ENCODE results near the gene LHFPL6.

- TF ChIP-seq SIN3A (IDR thresholded peaks at IDR 0.05; ENCODE audit: borderline replicate concordance, insufficient read depth, low read length) (no peak), REST (IDR thresholded peaks at IDR 0.05; ENCODE audit: insufficient read depth in 1 of 2, low read depth in 2 of 2, low read length in 2 of 2) (no peak), POLR2AphosphoS5 (IDR thresholded peaks at IDR 0.05; ENCODE audit: low read depth, low read length) (no peak)
These were observed 80.7 kb downstream of the LHFPL6 start for GRCh38 chr13:39522329-39522728.
